Fibroblast of upper back skin (primary cell): ENCODE results near the gene ANTXR1.
"Not testable (repeated sequence)": the region's sequence is repeated elsewhere in the genome, so short reads cannot be mapped to it uniquely, and the experiment has no call there.

Experiments
- DNase-seq: peaks from one replicate; pipeline ENCODE4 v3.0.0-alpha.2; 2013

The ANTXR1 gene

GRCh38 chr2:69214898-69215297, 201.9 kb downstream of the ANTXR1 start:
- peak; percentile 62 for DNase-seq

GRCh38 chr2:69216535-69217332, 203.8 kb downstream of the ANTXR1 start:
- peak; percentile 89 for DNase-seq

GRCh38 chr2:69217333-69218080, 204.5 kb downstream of the ANTXR1 start:
- no peak for DNase-seq

GRCh38 chr2:69221512-69221911, 208.5 kb downstream of the ANTXR1 start:
- DNase-seq = no peak

DNA sequence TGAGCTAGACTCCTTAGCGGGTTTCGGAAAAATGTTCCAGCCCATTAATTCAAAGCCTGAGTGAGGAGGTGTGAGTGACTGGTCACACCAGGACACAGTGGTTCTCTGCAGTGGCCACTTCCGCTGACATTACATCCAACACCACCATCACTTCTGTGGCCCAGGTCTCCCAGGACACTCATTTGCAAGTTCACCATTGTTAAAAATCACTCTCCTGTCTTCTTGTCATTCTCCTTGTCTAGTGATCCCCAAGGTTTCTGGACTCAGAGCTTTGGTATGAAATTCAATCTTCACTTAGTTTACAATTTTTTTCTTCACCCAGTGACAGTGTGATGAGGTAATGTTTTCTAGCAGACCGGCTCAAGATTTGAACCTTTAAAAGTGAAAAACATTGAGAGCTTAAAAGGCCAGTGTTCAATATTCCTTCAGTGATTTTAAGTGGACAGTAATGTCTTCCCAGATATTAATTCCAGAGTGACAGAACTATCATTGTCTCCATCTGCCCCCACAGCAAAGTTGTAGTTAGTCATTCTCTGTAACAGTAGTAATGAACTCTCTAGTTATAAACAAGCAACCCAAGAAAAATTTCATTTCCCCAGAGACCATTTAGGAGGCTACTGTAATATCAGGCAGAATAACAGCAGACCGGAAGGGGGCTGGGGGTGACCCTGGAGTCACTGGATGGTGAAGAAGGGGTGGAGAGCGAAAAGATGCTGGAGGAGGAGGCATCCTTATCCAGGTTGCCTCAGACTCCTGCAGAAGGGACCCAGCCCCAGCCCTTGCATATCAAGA, 209.2 kb downstream of the ANTXR1 start:
- peak; percentile 68 for DNase-seq

DNA sequence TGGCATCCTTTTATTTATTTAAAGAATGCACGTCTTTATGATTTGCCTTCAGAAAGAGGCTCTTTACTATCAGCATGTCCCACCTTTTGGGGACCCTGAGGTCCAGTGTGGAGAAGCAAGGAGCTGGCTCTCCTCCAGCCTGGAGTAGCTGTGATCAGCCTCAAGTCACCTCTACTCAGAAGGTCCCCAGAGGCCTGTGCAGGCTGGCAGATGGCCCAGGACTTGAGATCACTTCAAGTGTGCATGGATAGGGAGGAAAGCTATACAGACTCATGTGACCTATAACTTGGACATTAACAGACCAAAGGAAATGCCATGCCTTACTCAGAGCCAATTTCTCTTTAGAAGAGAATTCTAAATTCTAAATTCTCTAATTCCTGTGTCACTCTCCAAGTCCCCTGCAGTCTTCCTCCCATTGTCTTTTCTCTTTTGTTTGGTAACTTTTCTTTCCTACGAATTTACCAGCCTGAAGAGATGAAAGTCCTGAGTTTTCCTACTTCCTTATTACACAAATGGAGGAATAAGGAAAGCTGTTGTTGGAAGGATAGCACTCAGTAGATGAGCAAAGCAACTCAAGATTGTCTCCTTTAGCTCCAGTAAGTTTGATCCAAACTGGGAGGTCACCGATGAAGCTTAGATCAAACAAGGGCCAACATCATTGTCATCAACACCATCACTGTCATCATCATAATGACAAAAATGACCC, 210.1 kb downstream of the ANTXR1 start:
- peak; percentile 59 for DNase-seq

- DNase-seq = no peak
Measured at GRCh38 chr2:69223759-69224511, 211.0 kb downstream of the ANTXR1 start.

DNA sequence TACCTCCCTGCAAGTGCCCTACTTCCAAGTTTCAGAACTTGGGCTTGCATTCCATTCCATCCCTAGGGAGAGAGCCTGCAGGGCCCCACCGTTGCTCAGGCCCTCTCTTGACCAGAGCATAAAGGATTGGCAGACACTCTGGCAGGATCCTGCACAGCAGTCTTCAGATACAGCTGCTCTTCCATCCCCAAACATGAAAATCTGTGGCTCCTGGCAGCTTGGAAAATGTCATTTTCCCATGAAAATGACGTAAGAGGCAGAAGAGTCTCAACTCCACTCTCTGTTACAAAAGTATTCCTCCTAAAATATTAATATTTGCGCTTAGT, 211.5 kb downstream of the ANTXR1 start:
- peak; percentile 50 for DNase-seq

DNA sequence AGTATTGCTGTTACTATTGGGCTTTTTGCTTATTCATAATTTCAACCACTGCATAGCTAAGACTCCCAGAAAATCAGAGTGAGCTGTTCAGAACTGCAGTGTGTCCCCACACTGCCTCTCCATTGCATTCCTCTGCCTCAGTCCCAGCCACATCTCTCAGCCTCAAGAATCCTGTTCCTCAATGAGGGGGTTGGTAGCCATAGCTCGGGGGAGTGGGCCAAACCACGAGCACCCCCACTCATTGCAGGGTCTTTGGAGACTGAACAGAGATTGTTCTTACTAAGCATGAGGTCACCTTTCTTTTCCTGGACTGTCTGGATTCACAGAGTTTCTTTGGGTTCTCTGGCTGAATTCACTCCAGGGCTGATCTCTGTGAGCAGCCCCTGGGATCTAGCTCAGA, 213.0 kb downstream of the ANTXR1 start:
- DNase-seq = peak; percentile 95

DNA sequence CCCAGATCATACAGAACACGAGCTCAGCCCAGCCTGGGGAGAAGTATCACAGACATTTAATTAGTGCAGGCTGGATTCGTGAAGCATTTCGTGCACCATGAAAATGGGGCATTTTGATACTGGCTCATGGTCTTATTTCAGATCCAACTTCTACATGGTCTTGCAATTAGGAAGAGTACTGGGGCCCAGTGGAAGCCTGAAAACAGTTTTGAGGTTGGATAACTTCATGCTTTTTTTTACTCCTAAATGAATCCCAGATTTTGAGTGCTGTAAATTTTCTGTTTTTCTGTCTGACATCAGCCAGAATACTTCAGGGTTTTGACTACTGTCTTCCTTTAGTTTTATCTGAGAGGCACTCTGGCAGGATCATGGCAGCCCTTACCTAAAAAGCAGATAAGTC, 213.9 kb downstream of the ANTXR1 start:
- peak; percentile 55 for DNase-seq

DNA sequence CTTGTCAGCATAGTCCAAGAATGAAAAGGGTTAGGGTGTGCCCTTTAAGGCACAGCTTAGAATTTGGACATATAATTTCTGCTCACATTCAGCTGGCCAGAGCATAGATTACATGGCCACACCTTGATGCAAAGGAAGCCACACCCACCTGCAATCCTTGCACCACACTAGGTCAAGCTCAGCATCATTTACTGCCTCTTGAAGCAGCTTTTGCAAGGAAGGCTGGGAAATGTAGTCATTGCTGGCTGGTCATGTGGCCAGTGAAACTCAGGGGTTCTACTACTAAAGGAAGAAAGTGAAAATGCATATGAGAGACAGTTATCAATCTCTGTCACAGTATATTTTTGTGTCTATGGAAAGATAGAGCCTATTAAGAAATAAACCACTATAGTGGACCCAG, 214.7 kb downstream of the ANTXR1 start:
- DNase-seq = no peak

- not testable (repeated sequence) for DNase-seq
Measured at GRCh38 chr2:69230946-69231345, 218.0 kb downstream of the ANTXR1 start.

- no peak for DNase-seq
Measured at GRCh38 chr2:69231612-69232277, 218.8 kb downstream of the ANTXR1 start.

GRCh38 chr2:69235835-69236234, 222.9 kb downstream of the ANTXR1 start:
- DNase-seq = not testable (repeated sequence)

DNA sequence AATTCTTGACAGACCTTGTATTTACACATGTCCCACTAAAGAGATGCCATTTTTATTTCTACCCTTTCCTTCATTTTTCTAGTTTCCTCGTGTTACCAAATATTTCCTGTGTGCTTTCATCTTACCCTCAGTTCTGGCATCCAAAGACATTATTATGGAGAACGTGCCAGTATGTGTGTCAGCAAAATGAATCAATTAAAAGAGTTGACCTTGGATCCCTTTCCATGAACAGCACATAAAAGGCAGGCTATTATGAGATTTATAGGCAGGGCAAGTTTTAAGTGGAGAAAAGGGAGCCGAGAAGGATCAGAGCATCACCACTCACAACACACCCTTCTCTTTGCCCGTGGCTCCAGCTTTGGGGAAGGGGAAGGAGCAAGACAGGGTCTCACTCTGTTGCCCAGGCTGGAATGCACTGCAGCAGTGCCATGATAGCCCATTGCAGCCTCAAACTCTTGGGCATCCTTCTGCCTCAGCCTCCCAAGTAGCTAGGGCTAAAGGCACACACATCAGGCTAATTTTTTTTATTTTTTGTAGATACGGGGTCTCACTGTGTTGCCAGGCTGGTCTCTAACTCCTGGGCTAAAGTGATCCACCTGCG, 224.2 kb downstream of the ANTXR1 start:
- DNase-seq = no peak

DNA sequence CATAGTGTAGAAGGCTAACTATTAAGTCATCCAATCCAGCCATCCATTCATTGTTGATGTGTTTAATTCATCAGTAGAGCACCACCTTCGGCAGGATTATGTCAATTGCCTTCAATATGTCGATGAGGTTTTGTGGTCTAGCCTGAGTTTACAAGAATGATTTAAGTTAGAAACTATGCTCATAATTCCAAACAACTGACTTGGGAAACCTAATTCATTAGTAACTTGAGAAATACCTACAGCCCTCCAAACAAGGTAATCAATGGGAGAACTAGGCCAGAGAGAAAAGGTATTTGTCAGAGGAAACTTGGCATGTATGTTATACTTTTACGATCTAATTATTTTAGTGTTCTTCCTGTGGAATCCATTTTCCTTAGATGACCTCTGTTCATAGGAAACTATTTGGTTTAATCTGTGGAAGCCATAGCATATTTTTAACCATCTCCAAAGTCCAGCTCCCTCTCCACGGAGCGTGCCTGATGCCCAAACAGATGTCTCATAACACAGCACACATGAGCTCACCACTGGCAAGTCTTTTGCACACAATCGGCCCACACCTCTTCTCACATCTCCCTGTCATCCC, 225.6 kb downstream of the ANTXR1 start:
- peak; percentile 85 for DNase-seq

- DNase-seq = no peak
Measured at GRCh38 chr2:69241093-69241492, 228.1 kb downstream of the ANTXR1 start.

GRCh38 chr2:69241664-69242514, 228.9 kb downstream of the ANTXR1 start:
- DNase-seq = no peak

- peak; percentile 95 for DNase-seq
Measured at GRCh38 chr2:69242651-69243051, 229.7 kb downstream of the ANTXR1 start.

DNA sequence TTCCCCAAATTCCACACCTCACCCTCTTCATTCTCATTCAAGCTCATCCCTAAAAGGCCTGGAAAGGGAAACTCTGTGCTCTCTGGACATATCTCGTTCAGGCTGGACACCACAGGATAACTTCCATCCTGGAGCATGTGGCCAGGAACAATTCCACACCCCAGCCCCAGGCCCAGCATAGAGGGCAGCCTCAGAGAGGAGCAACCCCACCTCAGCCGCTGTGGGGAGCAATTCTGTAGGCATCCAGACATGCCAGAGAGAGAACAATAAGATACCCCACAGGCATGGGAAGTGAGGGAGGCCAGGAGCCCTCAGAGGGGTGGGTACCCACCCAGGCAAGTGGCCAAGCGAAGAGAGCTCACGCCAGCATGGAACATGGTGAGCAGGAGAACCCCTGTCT, 230.7 kb downstream of the ANTXR1 start:
- no peak for DNase-seq
